Coronary artery (tissue), 2 donors: ENCODE results near the gene CAND2.

Experiments used
- DNase-seq: peaks from one replicate; pipeline ENCODE4 v3.0.0-alpha.2; 2017; ENCODE audit warnings: low spot score
- H3K27ac ChIP-seq, 2 donors: fragments of 200-600 bp; sonication (generic); one replicate each; pipeline ENCODE4 v1.5.1; 2016 to 2019
- H3K4me3 ChIP-seq: fragments of 200-600 bp; sonication (generic); 2 replicates; pipeline ENCODE4 v1.5.1; 2016; ENCODE audit warnings: mild to moderate bottlenecking, moderate library complexity
- CTCF ChIP-seq: fragments of 200-600 bp; sonication (generic); IDR thresholded peaks from one replicate; pipeline ENCODE4 v1.5.1; 2019; ENCODE audit warnings: antibody characterized with exemption

The CAND2 gene

DNA sequence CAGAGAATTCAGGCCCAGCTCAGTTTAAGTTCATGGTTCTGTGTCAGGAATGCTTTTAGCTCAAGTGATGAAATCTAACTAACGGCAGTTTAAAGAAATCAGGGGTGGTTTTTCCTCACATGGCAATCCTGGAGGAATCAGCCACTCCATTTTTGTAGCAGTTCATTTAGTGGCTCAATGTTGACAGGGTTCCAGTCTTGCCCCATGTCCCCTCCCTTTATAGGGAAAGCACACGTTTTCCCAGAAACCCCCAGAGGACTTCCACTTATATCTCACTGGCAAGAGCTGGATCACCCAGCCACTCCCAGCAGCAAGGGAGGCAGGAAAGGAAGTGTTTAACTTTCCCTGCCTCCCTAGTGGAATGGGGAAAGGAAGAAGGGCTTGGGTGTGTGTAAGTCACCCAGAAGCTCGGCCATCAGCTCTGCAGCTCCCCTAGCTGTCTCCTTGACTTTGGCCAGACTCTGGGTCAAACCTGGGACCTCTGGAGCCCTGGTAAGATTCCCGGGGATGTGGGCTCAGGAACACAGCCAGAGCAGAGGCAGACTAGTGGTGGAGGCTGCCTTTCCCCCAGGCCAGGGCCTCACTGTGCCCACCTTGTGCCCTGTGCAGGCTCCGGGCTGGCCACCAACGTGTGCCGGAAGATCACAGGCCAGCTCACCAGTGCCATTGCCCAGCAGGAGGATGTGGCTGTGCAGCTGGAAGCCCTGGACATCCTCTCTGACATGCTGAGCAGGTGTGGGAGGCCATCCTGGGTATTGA lies 11.3 kb downstream of the CAND2 start:
- TF ChIP-seq CTCF, result no peak
- peak overlapping the region; percentile 12 to 64 for H3K27ac ChIP-seq
- DNase-seq, result no peak
- H3K4me3 ChIP-seq, result no peak overlapping the region

DNA sequence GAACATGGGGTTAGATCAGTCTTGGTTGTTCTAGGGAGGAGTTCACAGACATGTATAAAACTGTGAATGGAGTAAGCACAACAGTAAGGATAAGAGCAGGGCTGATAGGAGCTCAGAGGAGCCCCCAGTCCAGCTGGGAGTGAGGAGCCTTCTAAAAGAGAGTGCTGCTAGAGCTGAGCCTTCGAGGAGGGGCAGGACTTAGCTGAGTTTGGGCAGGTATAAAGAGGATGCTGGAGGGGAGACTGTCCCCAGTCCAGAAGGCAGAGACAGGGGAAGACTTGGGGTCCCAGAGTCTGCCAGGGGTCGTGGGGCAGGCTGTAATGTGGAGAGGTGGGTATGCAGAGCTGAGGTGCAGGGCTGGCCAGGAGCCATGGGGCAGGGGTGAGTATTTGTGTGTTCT lies 12.1 kb downstream of the CAND2 start:
- DNase-seq, result no peak
- Histone ChIP-seq H3K27ac (no peak overlapping the region), H3K4me3 (no peak overlapping the region)
- TF ChIP-seq CTCF, result no peak

GRCh38 chr3:12809001-12809400 lies 12.5 kb downstream of the CAND2 start:
- Histone ChIP-seq H3K27ac (no peak overlapping the region), H3K4me3 (no peak overlapping the region)
- TF ChIP-seq CTCF, result no peak
- no peak for DNase-seq

DNA sequence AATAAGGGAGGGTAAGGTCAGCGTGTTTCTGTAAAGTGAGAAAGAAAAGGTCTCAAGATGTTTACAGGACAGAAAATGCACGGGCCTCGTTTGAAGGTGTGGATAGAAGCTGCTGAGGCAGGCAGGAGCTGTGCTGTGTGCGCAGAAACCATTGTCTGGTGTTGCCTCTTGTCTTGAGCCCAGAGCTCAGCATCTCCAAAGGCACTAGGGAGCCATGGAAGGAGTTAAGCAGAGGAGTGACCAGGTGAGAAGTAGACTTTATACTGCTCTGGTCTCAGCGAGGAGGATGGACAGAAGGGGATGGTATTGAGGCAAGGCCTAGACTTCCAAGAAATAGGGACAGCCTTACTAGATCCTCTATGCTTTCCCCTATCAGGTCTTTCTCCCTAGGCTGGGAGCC lies 13.0 kb downstream of the CAND2 start:
- H3K27ac ChIP-seq, result peak overlapping the region; percentile 65 to 86
- DNase-seq, result no peak
- peak overlapping the region; percentile 74 for H3K4me3 ChIP-seq
- TF ChIP-seq CTCF, result no peak

GRCh38 chr3:12810013-12810780 lies 13.7 kb downstream of the CAND2 start:
- peak; percentile 74 for TF ChIP-seq CTCF
- Histone ChIP-seq H3K27ac (peak overlapping the region; percentile 65 to 86), H3K4me3 (peak overlapping the region; percentile 74)
- peak; percentile 97 for DNase-seq

- no peak for DNase-seq
- Histone ChIP-seq H3K4me3 (no peak overlapping the region), H3K27ac (peak overlapping the region; percentile 65 to 86)
- no peak for TF ChIP-seq CTCF
These were observed 14.5 kb downstream of the CAND2 start for GRCh38 chr3:12810961-12811360.

GRCh38 chr3:12812812-12813211 lies 16.3 kb downstream of the CAND2 start:
- no peak for TF ChIP-seq CTCF
- DNase-seq, result no peak
- Histone ChIP-seq H3K4me3 (no peak overlapping the region), H3K27ac (no peak overlapping the region)
